Measurements from ENCODE around the gene INPP5A. TPM values are rescaled to one million over a fixed set of nuclear protein-coding genes. Genes with fewer than 3 reads are reported as not detected.

The INPP5A gene
- total RNA-seq, 1 experiment from 2014 or later = 12.3 TPM

Other genes with a start within 250 kb of the INPP5A start
- 29.7 TPM for gene STK32C, start 229.8 kb upstream of the INPP5A start, total RNA-seq (2021; ENCODE audit: unreplicated experiment)
- gene LRRC27, start 205.6 kb upstream of the INPP5A start, total RNA-seq (2021; ENCODE audit: unreplicated experiment) = 4.1 TPM
- 13.9 TPM for gene PWWP2B, start 140.6 kb upstream of the INPP5A start, total RNA-seq (2021; ENCODE audit: unreplicated experiment)
- not detected for gene NKX6-2, start 248.4 kb downstream of the INPP5A start, total RNA-seq (2021; ENCODE audit: unreplicated experiment)